ENCODE measurements around the gene DDX46. TPM values are rescaled to one million over a fixed set of nuclear protein-coding genes. Genes with fewer than 3 reads are reported as not detected.

The DDX46 gene
- total and polyA plus RNA-seq, 2 donors (not counting 1 experiment from before 2014, with no cell fraction given), result 15.4 to 80.9 TPM

DNA sequence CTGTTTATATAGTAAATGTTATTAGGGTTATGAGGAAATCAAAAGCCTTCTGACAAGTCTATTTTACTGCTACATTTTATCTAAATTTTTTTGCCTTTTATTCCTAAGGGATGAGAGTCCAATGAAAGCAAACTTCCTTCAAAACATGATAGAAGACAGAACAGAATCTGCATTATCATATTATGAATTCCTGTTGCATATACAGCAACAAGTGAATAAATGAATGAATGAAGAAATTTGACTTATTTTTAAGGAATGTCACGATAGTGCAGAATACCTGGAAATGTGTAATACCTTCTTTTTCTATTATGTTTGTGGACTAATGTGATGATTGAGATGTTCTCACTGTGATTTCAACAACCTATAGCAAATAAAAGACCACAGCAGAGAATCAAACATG is 33.7 kb upstream of the DDX46 start:
- ChIA-PET CTCF (no interaction called here), POLR2A (no interaction called here)
- Histone ChIP-seq H3K4me3 (ENCODE audit: control extremely low read depth in 1 of 5, extremely low read depth in 1 of 5, insufficient read depth in 1 of 5, low read depth in 2 of 5, low read length in 4 of 5) (no peak overlapping the region), H4K20me1 (ENCODE audit: control insufficient read depth, insufficient read depth, low read length, poor library complexity, severe bottlenecking) (no peaks in the 10 kb centered on the region), H3K4me1 (ENCODE audit: control insufficient read depth in 2 of 2, insufficient read depth in 2 of 2, low read length in 2 of 2) (no peaks in the 10 kb centered on the region), H3K9ac (ENCODE audit: low read length) (no peak overlapping the region), H3K9me3 (ENCODE audit: control extremely low read depth in 1 of 3, control insufficient read depth in 2 of 3, insufficient read depth in 1 of 3, low read length in 2 of 3) (no peaks in the 10 kb centered on the region), H3K36me3 (replicated peaks in 1 of 2; ENCODE audit: control extremely low read depth in 1 of 2, control insufficient read depth in 1 of 2, extremely low read depth in 1 of 2, insufficient read depth in 2 of 2, low read length in 1 of 2) (peaks cover 6 to 16% of the 10 kb centered on the region in 2 experiments), H3K4me2 (replicated peaks; ENCODE audit: low read depth, low read length, poor library complexity, severe bottlenecking) (no peak overlapping the region), H3K27me3 (replicated peaks in 1 of 4; ENCODE audit: control extremely low read depth in 1 of 4, control insufficient read depth in 3 of 4, insufficient read depth in 4 of 4, low read length in 3 of 4) (no peaks in the 10 kb centered on the region), H3K27ac (ENCODE audit: low read length in 2 of 2) (no peak overlapping the region), H2AFZ (ENCODE audit: insufficient read depth, low read depth, low read length, poor library complexity, severe bottlenecking) (no peak overlapping the region), H3K79me2 (ENCODE audit: control insufficient read depth, insufficient read depth, low read length) (no peaks in the 10 kb centered on the region)
- H3K9me3 Mint-ChIP-seq (ENCODE audit: insufficient read depth), result no peaks in the 10 kb centered on the region
- DNase-seq (no peak), ATAC-seq (ENCODE audit: low read depth) (no peak)
- intact Hi-C loops (cut with micrococcal nuclease), result no loop called here
- H3K4me3 Mint-ChIP-seq, result no peak overlapping the region
- H3K4me1 Mint-ChIP-seq, result no peaks in the 10 kb centered on the region
- TF ChIP-seq, protein P1, sequence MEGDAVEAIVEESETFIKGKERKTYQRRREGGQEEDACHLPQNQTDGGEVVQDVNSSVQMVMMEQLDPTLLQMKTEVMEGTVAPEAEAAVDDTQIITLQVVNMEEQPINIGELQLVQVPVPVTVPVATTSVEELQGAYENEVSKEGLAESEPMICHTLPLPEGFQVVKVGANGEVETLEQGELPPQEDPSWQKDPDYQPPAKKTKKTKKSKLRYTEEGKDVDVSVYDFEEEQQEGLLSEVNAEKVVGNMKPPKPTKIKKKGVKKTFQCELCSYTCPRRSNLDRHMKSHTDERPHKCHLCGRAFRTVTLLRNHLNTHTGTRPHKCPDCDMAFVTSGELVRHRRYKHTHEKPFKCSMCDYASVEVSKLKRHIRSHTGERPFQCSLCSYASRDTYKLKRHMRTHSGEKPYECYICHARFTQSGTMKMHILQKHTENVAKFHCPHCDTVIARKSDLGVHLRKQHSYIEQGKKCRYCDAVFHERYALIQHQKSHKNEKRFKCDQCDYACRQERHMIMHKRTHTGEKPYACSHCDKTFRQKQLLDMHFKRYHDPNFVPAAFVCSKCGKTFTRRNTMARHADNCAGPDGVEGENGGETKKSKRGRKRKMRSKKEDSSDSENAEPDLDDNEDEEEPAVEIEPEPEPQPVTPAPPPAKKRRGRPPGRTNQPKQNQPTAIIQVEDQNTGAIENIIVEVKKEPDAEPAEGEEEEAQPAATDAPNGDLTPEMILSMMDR (IDR thresholded peaks at IDR 0.05), result no peak
- no peak for TF ChIP-seq EZH2 (IDR thresholded peaks at IDR 0.05; ENCODE audit: borderline replicate concordance, insufficient read depth, low read depth, low read length, poor library complexity, severe bottlenecking)
- no CpG with 5 or more reads among the region's 1 CpG for WGBS (ENCODE audit: insufficient coverage)
- no peak overlapping the region for H3K27ac Mint-ChIP-seq
- H3K27me3 Mint-ChIP-seq, result no peaks in the 10 kb centered on the region

DNA sequence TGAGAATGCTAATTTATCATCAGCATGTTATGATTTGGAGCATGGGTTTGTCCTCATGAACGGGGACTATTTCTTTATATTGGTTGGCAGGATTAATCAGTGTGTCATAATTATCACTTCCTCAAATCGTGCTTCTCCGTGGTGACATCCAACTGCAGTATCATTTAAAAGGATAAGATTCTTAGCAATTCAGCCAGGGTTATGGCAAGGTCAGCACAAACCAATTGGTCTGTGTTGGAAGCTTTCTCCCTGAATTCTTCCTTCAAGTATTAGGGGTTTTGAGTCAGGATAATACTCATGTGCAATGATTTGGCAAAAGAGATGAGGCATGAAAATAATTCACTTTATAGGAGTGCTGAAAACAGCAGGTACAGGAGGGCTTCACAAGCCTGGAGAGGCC is 25.8 kb upstream of the DDX46 start:
- CTCF ChIA-PET, result no interaction called here
- H3K36me3 ChIP-seq (replicated peaks in 1 of 2; ENCODE audit: control extremely low read depth in 1 of 2, control insufficient read depth in 1 of 2, extremely low read depth in 1 of 2, insufficient read depth in 2 of 2, low read length in 1 of 2), result no peaks in the 10 kb centered on the region

More for the DNA sequence above, 25.8 kb upstream of the DDX46 start:
- Histone ChIP-seq H2AFZ (ENCODE audit: insufficient read depth, low read depth, low read length, poor library complexity, severe bottlenecking) (no peak overlapping the region), H3K4me2 (replicated peaks; ENCODE audit: low read depth, low read length, poor library complexity, severe bottlenecking) (no peak overlapping the region), H3K4me3 (ENCODE audit: control extremely low read depth in 1 of 5, extremely low read depth in 1 of 5, insufficient read depth in 1 of 5, low read depth in 2 of 5, low read length in 4 of 5) (no peak overlapping the region), H3K79me2 (ENCODE audit: control insufficient read depth, insufficient read depth, low read length) (no peaks in the 10 kb centered on the region), H3K27me3 (replicated peaks in 1 of 4; ENCODE audit: control extremely low read depth in 1 of 4, control insufficient read depth in 3 of 4, insufficient read depth in 4 of 4, low read length in 3 of 4) (no peaks in the 10 kb centered on the region), H3K9ac (ENCODE audit: low read length) (no peak overlapping the region), H3K4me1 (ENCODE audit: control insufficient read depth in 2 of 2, insufficient read depth in 2 of 2, low read length in 2 of 2) (peaks cover 12 to 27% of the 10 kb centered on the region in 2 donors), H3K27ac (ENCODE audit: low read length in 2 of 2) (no peak overlapping the region), H4K20me1 (ENCODE audit: control insufficient read depth, insufficient read depth, low read length, poor library complexity, severe bottlenecking) (no peaks in the 10 kb centered on the region), H3K9me3 (ENCODE audit: control extremely low read depth in 1 of 3, control insufficient read depth in 2 of 3, insufficient read depth in 1 of 3, low read length in 2 of 3) (no peaks in the 10 kb centered on the region)
- WGBS (ENCODE audit: insufficient coverage), result no CpG with 5 or more reads among the region's 3 CpGs
- H3K4me3 Mint-ChIP-seq, result no peak overlapping the region
- no peak for TF ChIP-seq EZH2 (IDR thresholded peaks at IDR 0.05; ENCODE audit: borderline replicate concordance, insufficient read depth, low read depth, low read length, poor library complexity, severe bottlenecking)
- TF ChIP-seq, protein P1 (IDR thresholded peaks at IDR 0.05), result no peak
- H3K27me3 Mint-ChIP-seq, result no peaks in the 10 kb centered on the region
- POLR2A ChIA-PET, result no interaction called here
- H3K4me1 Mint-ChIP-seq, result peaks cover 12% of the 10 kb centered on the region
- DNase-seq (no peak), ATAC-seq (ENCODE audit: low read depth) (no peak)
- no peak overlapping the region for H3K27ac Mint-ChIP-seq
- H3K9me3 Mint-ChIP-seq (ENCODE audit: insufficient read depth), result no peaks in the 10 kb centered on the region
- intact Hi-C loops (cut with micrococcal nuclease), result loop anchor here (10.0 kb wide), 1 partner anchor 312 kb away; no protein-coding TSS in a partner anchor
